ENCODE measurements around the gene GNG12.

GNG12 gene

DNA sequence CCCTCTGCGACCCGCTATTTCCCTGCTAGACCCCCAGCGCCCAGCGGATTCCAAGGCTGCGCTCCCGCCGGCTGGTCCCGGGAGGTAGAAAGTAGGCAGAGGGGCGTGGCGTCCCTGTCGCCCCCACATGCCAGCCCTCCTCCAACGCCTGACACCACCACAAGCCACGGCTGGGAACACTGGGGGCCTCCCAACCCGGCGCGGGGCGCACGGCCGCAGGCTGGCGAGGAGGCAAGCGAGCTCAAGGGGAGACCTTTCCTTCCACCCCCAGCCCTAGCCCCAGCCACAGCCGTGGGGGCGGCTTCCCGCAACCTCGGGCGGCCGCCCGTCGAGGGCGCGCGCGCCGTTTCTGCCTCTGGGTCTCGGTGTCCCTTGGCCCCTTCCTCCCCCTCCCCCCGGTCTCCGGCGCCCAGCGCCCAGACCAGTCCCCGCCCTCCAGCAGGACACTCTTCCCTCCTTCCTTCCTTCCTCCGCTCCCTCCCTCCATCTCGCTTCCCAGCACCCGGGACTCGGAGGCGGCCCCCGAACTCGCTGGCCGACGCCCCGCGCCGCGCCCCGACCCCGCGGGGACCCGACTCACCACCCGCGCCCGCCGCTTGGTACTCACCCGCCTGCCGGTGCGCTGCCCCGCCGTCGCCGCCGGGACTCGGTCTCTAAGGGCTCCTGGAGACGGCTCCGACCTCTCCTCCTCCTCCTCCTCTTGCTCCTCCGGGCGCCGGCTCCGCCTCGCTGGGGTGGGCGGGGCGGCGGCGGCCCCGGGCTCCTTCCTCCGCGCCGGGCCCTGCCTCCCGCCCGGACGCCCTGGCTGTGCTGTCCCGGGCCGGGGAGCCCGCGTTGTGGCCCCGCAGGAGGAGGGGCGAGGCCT is at the start of gene GNG12:
Gene GNG12, minus strand, starts transcription at position 731 of the 865 bp plus-strand sequence. CDS start 125,781 bp downstream, outside the sequence.
- DNase-seq (ENCODE audit: low read depth in 1 of 2, low spot score in 1 of 2), result no peak

DNA sequence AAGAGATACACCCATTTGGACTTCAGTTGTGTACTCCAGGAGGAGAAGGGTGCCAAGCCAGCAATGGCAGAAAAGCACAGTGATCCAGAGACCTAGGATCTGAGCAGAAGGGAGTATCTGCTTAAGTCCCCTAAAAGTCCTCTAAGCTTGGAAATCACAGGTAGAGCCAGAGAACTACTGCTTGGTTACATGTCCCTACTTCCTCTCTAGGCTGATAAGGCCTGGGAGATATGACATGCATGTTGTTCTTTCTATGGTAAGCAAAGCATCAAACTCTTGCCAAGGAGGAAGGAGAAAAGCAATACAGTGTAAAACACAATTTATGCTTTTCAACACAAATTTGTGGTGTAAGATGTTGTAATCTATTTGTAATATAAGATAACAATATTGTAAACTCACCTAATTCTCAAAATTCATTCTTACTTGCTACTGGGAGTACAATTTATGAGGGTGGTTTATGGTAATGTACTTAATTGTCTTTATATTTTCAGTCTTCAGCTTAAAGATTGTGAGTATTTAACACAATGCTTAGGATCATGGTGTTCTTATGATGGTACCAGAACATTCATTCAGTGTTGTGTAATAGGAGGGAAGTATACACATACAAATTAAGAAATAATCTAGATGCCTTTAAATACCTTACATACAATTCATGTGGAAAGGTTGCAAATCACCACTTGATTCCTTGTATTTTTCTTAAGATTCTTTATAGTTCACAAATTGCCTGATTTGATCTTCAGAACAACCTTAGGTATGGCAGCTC is 49.1 kb upstream of the GNG12 start:
- DNase-seq (ENCODE audit: low read depth in 1 of 2, low spot score in 1 of 2), result no peak

- DNase-seq (ENCODE audit: low read depth in 1 of 2, low spot score in 1 of 2), result no peak
Measured at GRCh38 chr1:67880056-67880601, 46.9 kb upstream of the GNG12 start.

DNA sequence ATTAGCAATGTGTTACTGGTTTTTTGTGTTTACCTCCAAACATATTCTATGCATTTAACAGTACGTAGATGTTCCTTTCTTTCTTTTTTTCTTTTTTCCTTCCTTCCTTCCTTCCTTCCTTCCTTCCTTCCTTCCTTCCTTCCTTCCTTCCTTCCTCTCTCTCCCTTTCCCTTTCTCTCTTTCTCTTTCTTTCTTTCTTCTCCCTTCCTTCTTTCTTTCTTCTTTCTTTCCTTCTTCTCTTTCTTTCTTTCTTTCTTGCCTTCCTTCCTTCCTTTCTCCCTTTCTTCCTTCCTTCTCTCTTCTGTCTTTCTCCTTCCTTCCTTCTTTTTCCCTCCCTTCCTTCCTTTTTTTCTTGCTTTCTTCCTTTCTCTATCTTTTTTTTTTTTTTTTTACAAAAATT is 46.2 kb upstream of the GNG12 start:
- no peak for DNase-seq (ENCODE audit: low read depth in 1 of 2, low spot score in 1 of 2)

DNA sequence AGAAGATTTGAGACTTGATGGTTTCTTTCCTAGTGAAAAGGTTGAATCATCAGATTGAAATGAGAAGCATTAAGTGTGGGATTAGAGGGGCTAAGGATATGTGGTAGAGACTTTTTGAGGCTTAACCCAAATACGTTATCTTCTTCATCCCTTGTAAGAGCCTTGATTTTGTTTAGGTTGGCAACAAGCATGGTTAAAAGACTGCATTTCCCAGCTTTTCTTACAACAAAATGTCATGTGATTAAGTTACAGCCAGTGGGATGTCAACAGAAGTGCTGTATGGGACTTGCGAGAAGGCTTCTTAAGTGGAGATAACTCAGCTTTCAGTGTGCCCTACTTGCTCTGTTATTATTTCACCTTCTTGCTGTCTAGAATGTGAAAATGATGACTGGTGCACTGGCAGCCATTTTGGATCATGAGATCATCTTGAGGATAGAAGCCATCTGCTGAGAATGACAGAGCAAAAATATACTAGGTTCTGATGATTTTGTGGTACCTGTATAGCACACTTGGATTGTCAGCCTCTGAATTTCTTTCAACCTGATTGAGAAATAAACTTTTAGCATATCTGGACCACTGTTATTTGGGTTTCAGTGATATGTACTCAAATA is 41.3 kb upstream of the GNG12 start:
- no peak for DNase-seq (ENCODE audit: low read depth in 1 of 2, low spot score in 1 of 2)

DNA sequence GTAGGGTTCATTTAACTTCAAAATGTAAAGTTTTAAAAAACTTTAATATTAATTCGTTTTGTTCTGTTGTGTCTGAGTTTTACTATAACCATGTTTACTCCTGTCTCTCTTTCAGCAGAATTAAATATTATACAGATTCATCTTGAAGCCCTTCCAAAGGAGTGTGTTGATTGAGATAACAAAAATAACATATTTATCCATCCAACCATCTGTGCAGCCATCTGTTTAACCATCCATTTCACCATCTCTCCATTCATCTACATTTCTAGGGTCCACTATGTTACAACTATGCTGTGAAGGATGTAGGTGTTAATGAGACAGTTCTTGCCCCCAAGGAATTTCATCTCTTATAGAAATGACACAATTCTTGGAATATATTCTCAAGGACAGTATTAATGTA is 36.0 kb upstream of the GNG12 start:
- DNase-seq (ENCODE audit: low read depth in 1 of 2, low spot score in 1 of 2), result no peak

DNA sequence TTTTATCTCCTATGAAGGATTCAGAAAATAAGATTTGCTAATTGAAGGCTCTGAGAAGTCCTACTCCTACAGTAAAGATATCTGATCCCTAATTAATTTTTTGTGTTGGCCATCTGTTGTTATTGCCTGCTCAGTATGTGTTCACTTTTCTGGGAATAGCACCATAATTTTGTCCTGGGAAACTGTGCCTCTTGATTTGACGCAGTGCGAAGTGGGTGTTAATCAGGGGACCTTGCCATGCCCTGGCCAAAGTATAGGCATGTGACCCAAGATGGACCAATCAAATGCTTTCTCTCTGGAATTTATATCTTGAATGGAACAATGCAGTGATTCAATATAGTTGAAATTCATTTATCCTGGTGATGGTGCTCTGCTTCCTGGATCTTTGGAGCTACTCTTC is 30.4 kb upstream of the GNG12 start:
- DNase-seq (ENCODE audit: low read depth in 1 of 2, low spot score in 1 of 2), result no peak

GRCh38 chr1:67862685-67863084 is 29.4 kb upstream of the GNG12 start:
- no peak for DNase-seq (ENCODE audit: low read depth in 1 of 2, low spot score in 1 of 2)

DNA sequence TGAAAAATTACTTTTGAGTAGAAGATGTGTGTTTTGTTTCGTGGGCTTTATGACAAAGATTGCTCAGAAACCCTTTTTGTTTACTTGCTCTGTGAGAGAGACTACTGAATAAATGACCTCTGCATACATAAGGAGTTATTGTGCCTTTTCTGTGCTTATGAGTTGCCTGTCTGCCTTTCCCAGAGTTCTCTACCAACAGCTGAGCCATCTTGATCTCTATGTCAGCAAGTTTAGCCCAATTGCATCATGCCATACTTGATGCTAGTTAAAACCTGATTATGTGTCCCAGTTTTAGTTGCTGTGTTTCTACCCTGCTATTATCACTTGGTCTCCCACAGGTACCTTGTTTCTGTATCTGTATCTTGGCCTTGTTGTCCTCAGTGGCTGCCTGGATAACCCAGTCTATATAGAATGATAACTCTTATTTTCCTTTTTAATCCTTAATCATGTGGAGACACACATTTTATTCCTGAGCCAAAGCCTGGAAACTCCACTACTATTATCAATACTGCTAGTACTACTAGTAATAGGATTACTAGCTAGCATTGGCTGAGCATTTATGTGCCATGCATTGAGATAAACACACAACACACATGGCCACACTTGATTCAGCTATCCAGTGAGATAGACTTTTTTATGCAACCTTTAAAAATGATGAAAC is 28.7 kb upstream of the GNG12 start:
- no peak for DNase-seq (ENCODE audit: low read depth in 1 of 2, low spot score in 1 of 2)

- DNase-seq (ENCODE audit: low read depth in 1 of 2, low spot score in 1 of 2), result no peak
Measured at GRCh38 chr1:67860776-67861175, 27.5 kb upstream of the GNG12 start.

DNA sequence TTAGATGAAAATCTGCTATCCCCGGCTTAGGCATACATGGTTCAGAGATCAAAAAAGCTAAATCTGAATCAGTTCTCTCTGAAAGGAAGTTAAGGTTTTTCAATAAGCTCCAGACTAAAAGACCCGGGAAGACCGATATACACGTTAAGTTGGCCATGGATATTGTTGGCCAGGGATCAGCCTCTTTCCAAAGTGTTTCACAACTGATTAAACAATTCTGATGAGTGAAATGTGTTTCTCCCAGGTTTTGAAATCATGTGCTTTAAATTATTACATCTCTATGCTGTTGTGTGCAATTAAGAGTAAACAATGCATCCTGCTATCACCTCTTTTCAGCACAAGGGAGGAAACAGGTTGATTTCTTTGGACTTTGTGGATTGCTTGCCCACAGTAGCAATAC is 23.7 kb upstream of the GNG12 start:
- no peak for DNase-seq (ENCODE audit: low read depth in 1 of 2, low spot score in 1 of 2)

DNA sequence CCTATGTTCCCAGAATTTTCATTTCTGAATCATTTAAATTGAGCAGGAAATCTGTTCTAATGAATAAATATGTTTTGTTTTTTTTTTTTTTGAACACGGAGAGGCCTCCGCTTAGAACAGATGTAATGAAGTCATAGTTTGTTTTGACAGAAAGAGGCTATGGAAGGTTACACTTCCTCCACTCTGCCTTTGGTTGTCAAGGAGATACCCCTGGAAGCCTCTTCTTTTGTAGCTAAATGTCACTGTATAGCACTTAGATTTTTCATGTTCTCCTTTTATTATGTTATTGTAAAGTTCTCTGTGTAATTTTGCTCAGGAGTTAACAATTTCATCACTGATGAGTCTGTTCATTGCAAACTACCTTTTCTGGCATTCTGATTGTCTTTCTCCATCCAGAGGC is 22.7 kb upstream of the GNG12 start:
- DNase-seq (ENCODE audit: low read depth in 1 of 2, low spot score in 1 of 2), result no peak

DNA sequence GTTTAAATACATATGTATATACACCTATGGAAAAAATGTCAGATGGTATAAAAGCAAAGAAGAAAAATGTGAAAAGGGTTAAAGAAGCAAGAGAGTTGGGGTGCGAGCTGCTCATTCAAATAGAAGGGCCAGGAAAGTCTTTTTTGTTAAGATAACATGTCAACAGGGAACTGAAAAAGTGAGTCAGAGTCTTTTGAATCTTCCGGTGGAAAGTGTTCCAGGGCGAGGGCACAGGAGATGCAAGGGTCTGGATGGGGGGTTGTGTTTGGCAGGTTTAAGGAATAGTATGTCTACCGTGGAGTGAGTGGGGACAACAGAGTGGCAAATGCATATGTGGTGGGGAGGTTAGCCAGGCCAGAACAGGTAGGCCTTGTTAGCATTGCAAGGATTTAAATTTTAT is 22.2 kb upstream of the GNG12 start:
- no peak for DNase-seq (ENCODE audit: low read depth in 1 of 2, low spot score in 1 of 2)

GRCh38 chr1:67853704-67854103 is 20.4 kb upstream of the GNG12 start:
- no peak for DNase-seq (ENCODE audit: low read depth in 1 of 2, low spot score in 1 of 2)

DNA sequence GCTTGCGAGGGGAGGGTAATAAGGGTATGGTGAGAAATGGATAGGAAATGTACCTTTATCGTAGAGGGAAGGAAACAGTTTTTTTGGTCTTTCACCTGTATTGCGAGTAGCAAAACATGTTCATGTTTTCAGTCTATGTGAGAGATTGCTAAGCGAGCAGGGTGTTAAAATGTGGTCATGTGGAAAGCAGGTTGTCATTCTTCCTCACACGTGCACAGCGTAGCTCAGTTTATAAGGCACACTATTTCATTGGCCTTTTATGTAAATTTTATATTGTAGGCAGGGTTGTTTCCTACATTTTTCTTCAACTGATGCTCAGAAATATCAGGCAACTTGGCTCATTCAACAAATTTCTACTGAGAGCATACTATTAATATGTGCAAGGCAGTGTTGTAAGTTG is 18.5 kb upstream of the GNG12 start:
- DNase-seq (ENCODE audit: low read depth in 1 of 2, low spot score in 1 of 2), result no peak

- no peak for DNase-seq (ENCODE audit: low read depth in 1 of 2, low spot score in 1 of 2)
Measured at GRCh38 chr1:67850611-67851075, 17.4 kb upstream of the GNG12 start.

GRCh38 chr1:67850151-67850551 is 16.9 kb upstream of the GNG12 start:
- no peak for DNase-seq (ENCODE audit: low read depth in 1 of 2, low spot score in 1 of 2)

DNA sequence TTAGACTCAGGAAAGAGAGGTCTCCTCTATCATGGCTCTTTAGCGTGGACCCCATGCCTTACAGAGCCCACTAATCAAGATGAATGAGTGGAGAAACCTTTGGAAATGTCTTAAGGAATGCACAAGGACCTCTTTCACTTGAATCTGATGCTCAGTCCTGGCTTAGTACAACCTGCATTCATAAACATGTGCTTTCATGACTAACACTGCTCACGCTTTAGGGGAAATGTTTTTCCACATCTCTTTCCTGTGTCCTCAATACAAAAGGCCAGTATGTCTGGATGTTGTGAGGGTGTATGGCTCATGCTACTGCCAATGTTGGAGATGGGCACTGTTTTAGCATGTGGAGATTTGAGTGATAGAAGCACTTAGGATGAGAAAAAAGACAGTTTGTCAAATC is 14.2 kb upstream of the GNG12 start:
- no peak for DNase-seq (ENCODE audit: low read depth in 1 of 2, low spot score in 1 of 2)

DNA sequence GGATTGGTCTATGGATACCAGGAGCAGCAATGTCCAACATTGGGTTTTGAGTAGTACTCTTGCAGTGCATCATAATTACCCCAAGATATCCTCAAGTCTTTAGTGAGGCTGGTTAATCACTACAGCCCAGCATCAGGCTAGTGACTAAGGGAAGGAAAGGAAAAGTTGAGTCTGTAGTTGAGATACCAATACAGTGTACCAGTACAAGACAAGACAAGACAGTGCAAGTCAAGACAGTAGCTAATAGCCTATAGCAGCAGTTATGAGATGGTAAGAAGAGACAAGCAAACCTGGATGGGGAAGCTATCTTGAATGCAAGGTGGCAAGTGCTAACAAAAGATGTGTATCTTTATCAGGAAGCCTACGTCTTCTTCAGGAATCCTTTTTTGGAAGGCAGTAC is 13.3 kb upstream of the GNG12 start:
- DNase-seq (ENCODE audit: low read depth in 1 of 2, low spot score in 1 of 2), result no peak

DNA sequence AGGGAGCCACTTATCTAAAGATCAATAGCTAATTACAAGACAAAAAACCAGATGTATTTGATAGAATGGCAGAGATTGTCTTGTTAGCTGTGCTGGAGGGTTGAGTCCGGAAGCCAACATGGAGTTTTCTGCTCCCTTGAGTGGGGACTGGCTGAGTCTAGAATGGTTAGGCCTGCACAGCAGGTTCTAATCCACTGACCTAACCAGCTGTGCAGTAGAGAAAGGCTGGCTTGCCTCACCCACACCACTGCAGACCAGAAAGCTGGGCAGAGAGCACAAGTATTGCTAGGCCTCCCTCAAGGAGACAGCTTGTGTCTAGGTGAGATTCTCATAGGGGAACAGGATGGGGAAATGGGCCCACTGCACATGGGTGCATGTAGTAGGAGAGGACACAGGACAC is 11.7 kb upstream of the GNG12 start:
- no peak for DNase-seq (ENCODE audit: low read depth in 1 of 2, low spot score in 1 of 2)

GRCh38 chr1:67843746-67844145 is 10.5 kb upstream of the GNG12 start:
- no peak for DNase-seq (ENCODE audit: low read depth in 1 of 2, low spot score in 1 of 2)

All from activated T-helper 1 cell treated with anti-CD3 and anti-CD28 coated beads, Interleukin-2, amount 50 U/mL, for 16 hours (primary cell).